ENCODE results near the gene RTN3. TPM values are rescaled to one million over a fixed set of nuclear protein-coding genes. Genes with fewer than 3 reads are reported as not detected.

Gene RTN3
- total RNA-seq, 2 experiments from 2014 or later: 34.0 to 69.3 TPM

DNA sequence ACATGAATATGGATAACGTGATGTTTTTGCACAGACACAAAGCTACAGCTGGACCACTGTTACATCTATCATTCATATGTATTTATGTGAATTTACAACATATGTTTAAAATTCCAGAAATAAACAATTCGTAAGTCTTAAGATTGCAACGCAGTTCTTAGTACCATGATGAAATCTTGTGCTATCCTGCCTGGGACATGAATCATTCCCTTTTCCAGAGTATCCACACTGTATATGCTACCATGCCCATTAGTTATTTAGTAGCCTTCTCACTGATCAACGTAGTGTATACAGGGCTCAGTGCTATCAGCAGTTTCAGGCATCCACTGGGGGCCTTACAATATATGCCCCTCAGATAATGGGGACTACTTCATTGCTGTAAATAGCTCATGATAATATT lies 14.4 kb upstream of the RTN3 start:
- no peak overlapping the region for H3K27ac ChIP-seq (ENCODE audit: low read depth, low read length, poor library complexity, severe bottlenecking)
- peaks cover 28% of the 10 kb centered on the region for H3K36me3 ChIP-seq (ENCODE audit: insufficient read depth, low read length)
- H3K79me2 ChIP-seq (ENCODE audit: insufficient read depth, low read depth, low read length): peaks cover 93% of the 10 kb centered on the region
- H4K20me1 ChIP-seq (ENCODE audit: insufficient read depth, low read length): peaks cover 11% of the 10 kb centered on the region; the same call in 1 of the 2 replicates
- no TSS peak for BruUV-seq (replicated peaks)
- H2AFZ ChIP-seq (ENCODE audit: low read length): no peak overlapping the region
- intact Hi-C loops (cut with micrococcal nuclease; ENCODE audit: unreplicated experiment): no loop called here
- CTCF ChIA-PET (ENCODE audit: unreplicated experiment): no interaction called here
- H3K9me2 ChIP-seq (ENCODE audit: insufficient read depth, low read length): no peaks in the 10 kb centered on the region
- TF ChIP-seq EZH2phosphoT487 (IDR thresholded peaks at IDR 0.05; ENCODE audit: borderline replicate concordance, low read depth, low read length): no peak
- TF ChIP-seq, protein P1, sequence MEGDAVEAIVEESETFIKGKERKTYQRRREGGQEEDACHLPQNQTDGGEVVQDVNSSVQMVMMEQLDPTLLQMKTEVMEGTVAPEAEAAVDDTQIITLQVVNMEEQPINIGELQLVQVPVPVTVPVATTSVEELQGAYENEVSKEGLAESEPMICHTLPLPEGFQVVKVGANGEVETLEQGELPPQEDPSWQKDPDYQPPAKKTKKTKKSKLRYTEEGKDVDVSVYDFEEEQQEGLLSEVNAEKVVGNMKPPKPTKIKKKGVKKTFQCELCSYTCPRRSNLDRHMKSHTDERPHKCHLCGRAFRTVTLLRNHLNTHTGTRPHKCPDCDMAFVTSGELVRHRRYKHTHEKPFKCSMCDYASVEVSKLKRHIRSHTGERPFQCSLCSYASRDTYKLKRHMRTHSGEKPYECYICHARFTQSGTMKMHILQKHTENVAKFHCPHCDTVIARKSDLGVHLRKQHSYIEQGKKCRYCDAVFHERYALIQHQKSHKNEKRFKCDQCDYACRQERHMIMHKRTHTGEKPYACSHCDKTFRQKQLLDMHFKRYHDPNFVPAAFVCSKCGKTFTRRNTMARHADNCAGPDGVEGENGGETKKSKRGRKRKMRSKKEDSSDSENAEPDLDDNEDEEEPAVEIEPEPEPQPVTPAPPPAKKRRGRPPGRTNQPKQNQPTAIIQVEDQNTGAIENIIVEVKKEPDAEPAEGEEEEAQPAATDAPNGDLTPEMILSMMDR (conservative IDR thresholded peaks at IDR 0.05; ENCODE audit: low read length): no peak
- no peaks in the 10 kb centered on the region for H3K9me3 ChIP-seq (ENCODE audit: low read length)
- H3K4me2 ChIP-seq (ENCODE audit: low read length): no peak overlapping the region
- POLR2A ChIA-PET: interaction anchor here (0.7 kb wide), 1 partner anchor 10 kb away, joined by 3 read pairs; no protein-coding TSS in a partner anchor
- H3K4me1 ChIP-seq (ENCODE audit: insufficient read depth, low read length, poor library complexity, severe bottlenecking): peaks cover 23% of the 10 kb centered on the region
- no peak overlapping the region for H3K4me3 ChIP-seq (ENCODE audit: low read depth, low read length, poor library complexity, severe bottlenecking)
- no peak for DNase-seq (ENCODE audit: low spot score)

DNA sequence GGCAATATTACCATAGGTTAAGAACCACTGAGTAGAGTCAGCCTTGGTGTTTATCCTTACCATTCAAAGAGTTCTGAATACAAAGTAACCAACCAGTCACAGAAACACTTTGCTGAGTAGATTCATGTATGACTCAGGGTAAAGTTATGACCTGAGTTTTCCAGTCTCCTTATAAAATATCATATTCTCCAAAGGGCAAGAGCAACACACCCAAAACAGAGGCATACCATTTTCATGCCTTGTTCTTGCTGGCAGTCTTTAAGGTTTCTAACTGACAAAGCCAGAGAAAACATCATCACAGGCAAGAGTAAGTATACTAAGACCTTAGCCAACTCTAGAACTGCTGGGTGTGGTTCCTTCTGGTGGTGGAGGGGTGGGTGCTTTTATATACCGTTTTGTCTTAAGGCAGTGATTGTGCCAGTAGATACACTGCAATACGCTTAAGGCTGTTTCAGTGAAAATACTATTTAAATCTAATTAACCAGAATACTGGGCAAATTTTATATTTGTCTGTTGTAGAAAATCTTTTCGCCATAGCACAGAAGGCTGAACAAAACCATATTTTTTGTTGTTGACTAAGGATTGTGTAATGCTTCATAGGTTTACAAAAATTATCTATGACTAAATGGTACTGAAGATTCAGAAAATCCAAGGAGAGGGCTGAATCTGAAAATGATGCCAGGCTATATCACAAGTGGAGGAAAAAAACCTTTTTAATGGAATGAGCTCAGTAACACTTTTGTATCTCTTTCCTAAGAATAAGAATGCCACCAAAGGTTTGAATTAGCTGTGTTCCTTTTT lies 13.1 kb upstream of the RTN3 start:
- no peak overlapping the region for H3K4me3 ChIP-seq (ENCODE audit: low read depth, low read length, poor library complexity, severe bottlenecking)
- TF ChIP-seq, protein P1 (conservative IDR thresholded peaks at IDR 0.05; ENCODE audit: low read length): no peak
- no peak for TF ChIP-seq EZH2phosphoT487 (IDR thresholded peaks at IDR 0.05; ENCODE audit: borderline replicate concordance, low read depth, low read length)
- H3K79me2 ChIP-seq (ENCODE audit: insufficient read depth, low read depth, low read length): peaks cover 80% of the 10 kb centered on the region
- DNase-seq (ENCODE audit: low spot score): no peak
- peaks cover 11% of the 10 kb centered on the region; the same call in 1 of the 2 replicates for H4K20me1 ChIP-seq (ENCODE audit: insufficient read depth, low read length)
- no peak overlapping the region for H2AFZ ChIP-seq (ENCODE audit: low read length)
- peaks cover 27% of the 10 kb centered on the region for H3K4me1 ChIP-seq (ENCODE audit: insufficient read depth, low read length, poor library complexity, severe bottlenecking)
- H3K4me2 ChIP-seq (ENCODE audit: low read length): peak overlapping the region; percentile 25; the same call in 1 of the 2 replicates
- ChIA-PET CTCF (ENCODE audit: unreplicated experiment) (no interaction called here), POLR2A (interaction anchor here (0.6 to 1.2 kb wide), 6 partner anchors 13 to 268 kb away, joined by 3 to 8 read pairs (median 5); no protein-coding TSS in a partner anchor)
- H3K9me2 ChIP-seq (ENCODE audit: insufficient read depth, low read length): no peaks in the 10 kb centered on the region
- no peak overlapping the region for H3K27ac ChIP-seq (ENCODE audit: low read depth, low read length, poor library complexity, severe bottlenecking)
- intact Hi-C loops (cut with micrococcal nuclease; ENCODE audit: unreplicated experiment): no loop called here
- TSS peak; percentile 17 for BruUV-seq (replicated peaks)
- no peaks in the 10 kb centered on the region for H3K9me3 ChIP-seq (ENCODE audit: low read length)
- H3K36me3 ChIP-seq (ENCODE audit: insufficient read depth, low read length): peaks cover 28% of the 10 kb centered on the region

DNA sequence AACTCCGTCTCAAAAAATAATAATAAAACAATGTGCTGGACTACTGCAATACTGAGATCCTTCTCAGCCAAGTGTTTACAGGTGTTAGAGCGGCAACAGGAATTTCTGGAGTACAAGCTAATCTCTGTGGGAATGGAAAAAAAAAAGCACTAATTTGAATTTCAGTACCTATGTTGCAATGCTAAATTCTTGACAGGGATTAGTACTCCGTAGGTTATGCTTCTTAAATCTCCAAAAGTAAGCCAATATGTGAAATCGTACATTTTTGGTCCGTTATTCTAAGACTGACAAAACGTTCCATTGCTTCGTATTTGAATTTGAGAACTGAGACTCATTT lies 11.2 kb upstream of the RTN3 start:
- peaks cover 23% of the 10 kb centered on the region for H3K36me3 ChIP-seq (ENCODE audit: insufficient read depth, low read length)
- H3K79me2 ChIP-seq (ENCODE audit: insufficient read depth, low read depth, low read length): peaks cover 61% of the 10 kb centered on the region
- no peaks in the 10 kb centered on the region for H3K9me3 ChIP-seq (ENCODE audit: low read length)
- POLR2A ChIA-PET: interaction anchor here (0.8 to 4.9 kb wide), 4 partner anchors 9 to 31 kb away, joined by 3 to 27 read pairs (median 3); partner anchors contain the start of gene RTN3
- H4K20me1 ChIP-seq (ENCODE audit: insufficient read depth, low read length): peaks cover 11% of the 10 kb centered on the region; the same call in 1 of the 2 replicates
- TF ChIP-seq EZH2phosphoT487 (IDR thresholded peaks at IDR 0.05; ENCODE audit: borderline replicate concordance, low read depth, low read length): no peak
- TF ChIP-seq, protein P1 (conservative IDR thresholded peaks at IDR 0.05; ENCODE audit: low read length): no peak
- BruUV-seq (replicated peaks): TSS peak; percentile 83
- DNase-seq (ENCODE audit: low spot score): no peak
- CTCF ChIA-PET (ENCODE audit: unreplicated experiment): interaction anchor here (1.3 kb wide), 1 partner anchor 65 kb away, joined by 3 read pairs; no protein-coding TSS in a partner anchor
- H3K4me2 ChIP-seq (ENCODE audit: low read length): peak overlapping the region; percentile 76
- intact Hi-C loops (cut with micrococcal nuclease; ENCODE audit: unreplicated experiment): loop anchor here (1.0 to 5.0 kb wide), 3 partner anchors 68 to 267 kb away; partner anchors contain the start of genes NAA40 and SPINDOC
- H3K9me2 ChIP-seq (ENCODE audit: insufficient read depth, low read length): no peaks in the 10 kb centered on the region
- peak overlapping the region; percentile 48 for H3K27ac ChIP-seq (ENCODE audit: low read depth, low read length, poor library complexity, severe bottlenecking)
- peak overlapping the region; percentile 70; the same call in 1 of the 2 replicates for H2AFZ ChIP-seq (ENCODE audit: low read length)
- peaks cover 27% of the 10 kb centered on the region for H3K4me1 ChIP-seq (ENCODE audit: insufficient read depth, low read length, poor library complexity, severe bottlenecking)
- H3K4me3 ChIP-seq (ENCODE audit: low read depth, low read length, poor library complexity, severe bottlenecking): peak overlapping the region; percentile 76

All from OCI-LY7 (cell line).